NT2/D1 (cell line): ENCODE measurements around the gene LSM11.

Source experiments
- SUZ12 ChIP-seq: IDR thresholded peaks from 2 replicates; pipeline ENCODE4 v1.6.1; 2011; ENCODE audit not compliant: insufficient read length, insufficient read depth; ENCODE audit errors: extremely low read depth
- YY1 ChIP-seq: IDR thresholded peaks from 2 replicates; pipeline ENCODE4 v1.6.1; 2011; ENCODE audit not compliant: insufficient read length, insufficient read depth

GRCh38 chr5:157766902-157767301 is 23.4 kb downstream of the LSM11 start:
- TF ChIP-seq YY1: no peak
- no peak for TF ChIP-seq SUZ12
